Hematopoietic multipotent progenitor cell treated with erythropoietin and hydrocortisone succinate and interleukin-3 and kit ligand, for 4 days (in vitro differentiated cells): Measurements from ENCODE around the gene PLAAT3.
"Not testable (repeated sequence)": the region's sequence is repeated elsewhere in the genome, so short reads cannot be mapped to it uniquely, and the experiment has no call there.

Source experiments
- DNase-seq: peaks from one replicate; pipeline ENCODE4 v3.0.0-alpha.2; 2015

The PLAAT3 gene

DNA sequence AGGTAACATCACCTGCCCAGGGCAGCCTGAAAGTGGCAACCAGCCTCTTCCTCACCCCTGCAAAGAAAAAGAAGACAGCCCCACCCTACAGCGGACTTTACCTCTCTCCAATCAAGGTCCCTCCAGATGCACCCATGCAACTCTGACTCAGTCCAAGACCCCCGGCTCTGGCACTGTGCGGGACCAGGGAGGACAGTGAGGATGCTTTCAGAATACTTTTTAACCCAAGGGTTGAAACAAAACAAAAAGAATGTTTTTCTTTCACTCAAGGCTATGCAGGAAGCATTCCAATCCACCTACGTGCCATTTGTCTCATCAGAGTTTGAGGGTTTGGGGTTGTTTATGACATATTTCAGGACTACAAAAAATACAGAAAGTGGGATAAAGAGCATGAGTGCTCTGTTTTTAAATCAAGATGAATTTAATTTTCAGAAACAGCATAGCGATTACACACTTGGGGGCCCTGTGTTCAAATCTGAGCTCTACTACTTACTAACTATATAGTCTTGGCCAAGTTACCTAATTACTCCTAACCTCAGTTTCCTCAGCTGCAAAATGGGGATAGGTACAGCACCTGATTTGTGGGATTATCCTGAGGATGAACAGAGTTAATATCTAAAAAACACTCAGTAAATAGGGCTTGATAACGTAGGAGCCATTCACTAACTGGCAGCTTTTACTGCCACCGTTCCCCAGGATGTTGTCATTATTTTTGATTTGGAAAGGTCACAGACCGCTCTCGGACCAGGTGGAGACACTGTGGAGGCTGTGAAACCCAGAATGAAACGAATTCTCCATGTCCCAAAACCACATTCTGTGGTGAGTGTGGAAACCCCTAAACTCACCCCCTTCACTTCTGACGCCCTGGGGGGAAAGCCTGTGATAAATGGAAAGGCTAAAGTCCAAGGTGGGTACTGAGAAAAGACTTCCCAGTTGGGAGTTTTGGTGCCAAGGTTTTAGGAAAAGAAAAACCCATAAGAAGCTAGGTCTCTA is 5.6 kb downstream of the PLAAT3 start:
- no peak for DNase-seq

DNA sequence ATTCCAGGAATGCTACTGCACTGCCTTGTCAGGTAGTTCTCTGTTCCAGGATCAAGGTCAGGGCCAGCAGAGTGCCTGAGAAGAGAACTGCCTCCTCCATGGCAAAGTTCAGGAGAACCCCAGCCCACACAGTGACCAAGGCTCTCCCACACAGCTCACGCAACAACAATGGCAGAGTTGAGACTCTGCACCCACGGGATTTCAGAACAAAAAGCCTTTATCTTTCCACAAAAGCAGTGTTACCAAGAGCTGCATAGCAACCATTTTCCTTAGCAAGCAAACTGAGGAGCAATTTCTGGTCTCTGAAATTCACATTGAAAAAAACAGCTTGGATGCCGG is 11.1 kb downstream of the PLAAT3 start:
- DNase-seq, result no peak

DNA sequence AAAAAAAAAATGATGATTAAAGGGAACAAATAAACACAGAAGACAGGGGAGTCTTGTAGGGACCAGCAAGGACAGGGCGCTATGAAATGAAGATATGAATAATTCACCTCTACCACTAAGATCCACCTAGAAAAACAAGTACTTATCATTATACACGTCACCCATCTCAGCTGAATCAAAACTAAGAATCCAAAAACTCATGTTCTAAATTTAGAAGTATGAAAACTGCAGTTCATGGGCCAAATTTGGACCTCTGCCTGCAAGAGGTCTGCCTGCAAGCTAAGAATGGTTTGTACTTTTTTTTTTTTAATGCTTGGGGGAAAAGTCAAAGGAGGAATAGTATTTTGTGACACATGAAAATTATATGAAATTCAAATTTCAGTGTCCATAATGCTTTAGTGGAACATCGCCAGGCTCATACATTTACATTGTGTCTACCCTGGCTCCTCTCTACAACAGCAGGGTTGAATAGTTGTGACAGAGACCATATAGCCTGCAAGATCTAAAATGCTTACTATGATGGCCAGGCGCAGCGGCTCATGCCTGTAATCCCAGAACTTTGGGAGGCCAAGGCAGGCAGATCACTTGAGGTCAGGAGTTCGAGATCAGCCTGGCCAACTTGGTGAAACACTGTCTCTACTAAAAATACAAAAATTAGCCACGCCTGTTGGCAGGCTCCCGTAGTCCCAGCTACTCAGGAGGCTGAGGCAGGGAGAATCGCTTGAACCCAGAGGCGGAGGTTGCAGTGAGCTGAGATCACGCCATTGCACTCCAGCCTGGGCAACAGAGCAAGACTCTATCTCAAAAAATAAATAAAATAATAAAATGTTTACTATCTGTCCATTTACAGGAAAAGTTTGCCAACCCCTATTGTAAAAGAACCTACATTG is 11.7 kb downstream of the PLAAT3 start:
- not testable (repeated sequence) for DNase-seq

DNA sequence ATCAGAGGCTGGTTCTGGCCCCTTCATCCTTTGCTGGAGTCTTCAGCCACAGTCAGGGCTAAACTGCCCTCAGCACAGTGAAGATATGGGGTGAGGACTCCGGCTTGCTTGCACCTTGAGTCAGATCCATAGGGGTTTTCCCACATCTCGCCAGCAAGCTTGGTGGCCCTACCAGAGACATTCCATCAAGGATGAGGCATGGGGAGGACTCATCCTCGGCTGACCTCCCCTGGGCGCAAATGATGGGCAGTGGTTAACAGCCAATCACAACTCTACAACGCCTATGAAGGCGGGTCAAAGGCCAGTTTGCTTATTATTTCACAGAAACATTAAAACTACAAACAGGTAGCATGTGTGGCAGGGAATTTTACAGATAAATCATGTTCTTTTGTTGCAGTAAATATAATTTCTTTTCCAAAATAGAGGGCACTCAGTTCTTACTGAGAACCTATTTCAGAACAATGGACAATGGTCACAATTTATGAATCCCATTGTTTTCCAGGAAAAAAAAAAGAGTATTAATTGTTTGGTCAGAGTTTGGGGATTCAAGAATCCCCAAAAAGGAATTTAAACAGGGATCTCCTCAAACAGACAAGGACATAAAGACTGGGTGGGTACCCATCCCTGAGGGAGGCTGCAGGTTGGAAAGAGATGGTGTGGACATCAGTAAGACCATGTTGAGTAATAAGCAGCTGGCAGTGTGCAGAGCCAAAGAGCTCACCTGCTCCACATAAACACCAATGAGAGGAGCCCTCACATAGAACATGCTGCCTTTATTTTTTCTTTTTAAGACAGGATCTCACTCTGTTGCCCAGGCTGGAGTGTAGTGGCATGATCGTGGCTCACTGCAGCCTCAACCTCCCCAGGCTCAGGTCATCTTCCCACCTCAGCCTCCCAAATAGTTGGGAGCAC is 14.8 kb downstream of the PLAAT3 start:
- no peak for DNase-seq

DNA sequence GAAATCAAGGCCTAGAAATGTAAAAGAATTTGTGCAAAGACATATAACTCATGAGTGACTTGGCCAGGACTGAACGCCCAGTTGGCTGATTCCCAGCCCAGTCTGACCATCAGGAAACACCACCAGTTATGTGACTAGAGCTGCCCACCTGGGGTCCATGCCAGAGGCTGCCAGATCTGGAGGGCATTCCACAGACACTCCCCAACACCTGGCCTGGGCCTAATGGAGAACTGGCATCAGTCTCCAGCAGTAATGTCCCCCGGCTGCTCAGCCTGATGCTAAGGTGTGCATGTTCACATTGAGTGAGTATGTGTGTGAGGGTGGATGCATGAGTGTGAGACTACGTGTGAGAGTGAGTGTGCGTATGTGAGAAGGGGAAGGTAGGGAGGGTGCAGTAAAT is 15.7 kb downstream of the PLAAT3 start:
- DNase-seq, result no peak

DNA sequence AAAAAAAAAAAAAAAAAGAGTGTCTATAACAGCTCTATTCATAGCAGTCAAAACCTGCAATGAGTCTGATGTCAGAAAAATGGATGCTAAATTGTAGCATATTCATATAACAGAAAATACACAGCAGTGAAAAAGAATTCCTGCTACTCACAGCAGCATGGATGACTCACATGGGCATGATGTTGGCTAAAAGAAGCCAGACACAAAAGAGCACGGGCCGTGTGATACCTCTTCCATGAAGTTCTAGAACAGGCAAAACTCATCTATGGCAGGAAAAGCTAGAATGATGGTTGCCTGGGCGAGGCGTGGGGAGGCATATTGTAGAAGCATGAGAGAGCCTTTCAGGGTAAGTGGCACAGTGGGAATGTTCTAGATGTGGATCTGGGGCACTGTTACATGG is 18.9 kb downstream of the PLAAT3 start:
- no peak for DNase-seq

DNA sequence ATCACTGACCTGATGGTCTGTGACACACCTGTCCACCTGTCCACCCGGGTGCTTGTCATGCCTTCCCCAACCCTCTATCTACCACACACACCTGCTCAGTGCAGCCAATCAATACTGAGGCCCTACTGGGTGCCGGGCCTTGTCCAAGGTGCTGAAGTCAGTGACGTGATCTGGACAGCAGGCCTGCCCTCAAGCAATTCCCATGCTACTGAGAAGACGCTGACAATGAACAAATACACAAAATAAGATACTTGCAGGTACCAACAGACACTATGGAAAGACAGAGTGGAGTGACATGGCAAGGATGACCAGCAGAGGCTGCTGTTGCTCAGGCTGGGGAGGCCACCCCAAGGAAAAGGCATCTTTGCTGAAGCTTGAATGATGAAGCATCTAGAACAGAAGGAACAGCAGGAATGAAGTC is 21.2 kb downstream of the PLAAT3 start:
- DNase-seq, result peak; percentile 52

DNA sequence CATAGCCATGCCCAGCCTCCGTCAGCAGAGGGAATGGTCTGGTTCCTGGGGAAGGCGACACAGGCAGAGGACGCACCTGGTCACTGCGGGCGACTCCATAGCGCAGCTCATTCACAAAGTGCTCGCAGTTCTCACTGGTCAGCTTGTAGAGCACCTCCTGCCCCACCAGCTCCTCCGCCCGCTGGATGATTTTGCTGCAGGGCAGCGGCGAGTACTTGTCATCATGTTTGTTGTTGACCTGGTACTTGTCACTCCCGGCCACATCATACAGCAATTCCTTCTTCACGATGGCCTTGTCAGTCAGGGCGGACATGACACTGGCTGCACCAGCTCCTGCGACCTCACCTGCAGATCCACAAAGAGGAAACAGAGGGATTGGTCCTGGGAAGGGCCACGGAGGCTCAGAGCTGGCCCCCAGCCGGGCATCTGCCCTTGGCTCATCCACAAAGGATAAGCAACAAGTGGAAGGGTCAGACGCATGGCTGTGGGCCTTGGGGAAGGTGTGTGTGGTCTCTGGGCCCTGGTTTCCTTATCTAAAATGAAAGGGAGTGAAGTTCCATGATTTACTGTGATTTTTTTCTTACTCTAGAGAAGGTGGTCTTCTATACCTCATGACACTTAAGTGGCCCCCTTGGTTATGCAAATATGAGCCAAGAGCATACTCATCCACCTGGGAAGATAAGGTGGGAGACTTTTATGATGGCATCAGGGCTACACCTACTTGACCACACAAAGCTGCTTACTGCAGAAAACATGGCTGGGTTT is 24.0 kb downstream of the PLAAT3 start:
- DNase-seq, result no peak

DNA sequence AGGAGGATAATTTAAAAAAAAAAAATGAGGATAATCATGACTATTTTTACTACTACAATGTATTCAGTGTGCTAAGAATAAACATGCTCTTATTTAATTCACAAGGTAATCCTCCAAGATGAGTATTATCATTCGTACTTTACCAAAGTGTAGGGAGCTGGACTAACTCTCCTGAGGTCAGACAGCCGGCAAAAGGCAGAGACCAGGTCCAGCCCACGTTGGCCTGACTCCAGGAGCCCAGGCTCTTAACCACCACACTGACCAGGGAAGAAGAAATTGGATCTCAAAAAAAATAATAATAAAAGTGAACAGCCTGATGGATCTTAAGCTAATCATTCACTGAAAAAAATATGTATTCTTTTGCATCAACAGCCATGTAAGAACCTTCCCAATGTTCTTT is 25.2 kb downstream of the PLAAT3 start:
- no peak for DNase-seq

DNA sequence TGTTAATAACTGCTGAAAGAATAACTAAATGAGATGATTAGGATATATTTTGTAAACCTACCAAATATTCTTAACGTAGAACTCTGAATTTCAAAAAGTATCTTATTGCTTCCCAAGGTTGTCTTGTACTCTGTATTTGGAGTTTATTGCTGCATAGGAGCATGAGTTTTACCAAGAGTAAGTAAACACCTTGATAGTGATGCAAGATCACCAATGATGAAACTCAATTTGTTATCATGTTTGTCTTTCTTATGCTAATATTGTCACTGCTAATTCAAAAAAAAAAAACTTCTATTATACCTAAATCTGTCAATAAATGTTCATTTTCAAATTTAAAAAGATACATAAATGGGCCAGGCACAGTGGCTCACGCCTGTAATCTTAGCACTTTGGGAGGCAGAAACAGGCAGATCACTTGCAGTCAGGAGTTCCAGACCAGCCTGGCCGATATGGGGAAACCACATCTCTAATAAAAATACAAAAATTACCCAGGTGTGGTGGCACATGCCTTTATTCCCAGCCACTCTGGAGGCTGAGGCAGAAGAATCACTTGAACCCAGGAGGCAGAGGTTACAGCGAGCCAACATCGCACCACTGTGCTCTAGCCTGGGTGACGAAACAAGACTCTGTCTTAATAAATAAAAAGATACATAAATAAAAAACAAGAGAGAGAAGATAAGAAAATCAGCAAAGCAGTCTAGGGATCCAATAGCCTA is 27.6 kb downstream of the PLAAT3 start:
- DNase-seq, result no peak

DNA sequence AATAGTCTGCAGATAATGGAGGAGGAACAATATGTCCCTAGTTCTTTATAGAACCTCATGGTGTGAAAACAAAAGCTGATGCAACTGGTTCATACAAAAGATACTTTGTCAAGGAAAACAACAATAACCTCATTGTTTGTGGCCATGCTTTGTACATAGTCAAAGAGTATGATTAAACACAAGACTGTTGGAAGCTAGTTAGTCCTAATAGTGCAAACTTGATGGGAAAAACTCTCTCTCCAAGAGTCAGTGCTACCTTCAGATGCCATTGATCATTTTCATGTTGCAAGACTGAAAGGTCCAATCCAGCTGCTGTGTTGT is 30.9 kb downstream of the PLAAT3 start:
- DNase-seq, result no peak

DNA sequence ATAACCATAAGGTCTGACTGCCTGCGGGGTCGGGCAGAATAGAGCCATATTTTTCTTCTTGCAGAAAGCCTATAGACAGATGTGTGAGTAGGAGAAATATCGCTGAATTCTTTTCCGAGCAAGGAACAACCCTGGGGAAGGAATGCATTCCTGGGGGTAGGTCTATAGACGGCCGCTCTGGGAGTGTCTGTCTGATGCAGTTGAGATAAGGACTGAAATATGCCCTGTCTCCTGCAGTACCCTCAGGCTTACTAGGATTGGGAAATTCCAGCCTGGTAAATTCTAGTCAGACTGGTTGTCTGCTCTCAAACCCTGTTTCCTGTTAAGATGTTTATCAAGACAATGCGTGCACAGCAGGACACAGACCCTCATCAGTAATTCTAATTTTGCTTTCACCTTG is 33.0 kb downstream of the PLAAT3 start:
- not testable (repeated sequence) for DNase-seq

DNA sequence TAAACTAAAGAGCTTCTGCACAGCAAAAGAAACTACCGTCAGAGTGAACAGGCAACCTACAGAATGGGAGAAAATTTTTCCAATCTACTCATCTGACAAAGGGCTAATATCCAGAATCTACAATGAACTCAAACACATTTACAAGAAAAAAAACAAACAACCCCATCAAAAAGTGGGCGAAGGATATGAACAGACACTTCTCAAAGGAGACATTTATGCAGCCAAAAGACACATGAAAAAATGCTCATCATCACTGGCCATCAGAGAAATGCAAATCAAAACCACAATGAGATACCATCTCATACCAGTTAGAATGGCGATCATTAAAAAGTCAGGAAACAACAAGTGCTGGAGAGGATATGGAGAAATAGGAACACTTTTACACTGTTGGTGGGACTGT is 35.4 kb downstream of the PLAAT3 start:
- DNase-seq, result not testable (repeated sequence)

DNA sequence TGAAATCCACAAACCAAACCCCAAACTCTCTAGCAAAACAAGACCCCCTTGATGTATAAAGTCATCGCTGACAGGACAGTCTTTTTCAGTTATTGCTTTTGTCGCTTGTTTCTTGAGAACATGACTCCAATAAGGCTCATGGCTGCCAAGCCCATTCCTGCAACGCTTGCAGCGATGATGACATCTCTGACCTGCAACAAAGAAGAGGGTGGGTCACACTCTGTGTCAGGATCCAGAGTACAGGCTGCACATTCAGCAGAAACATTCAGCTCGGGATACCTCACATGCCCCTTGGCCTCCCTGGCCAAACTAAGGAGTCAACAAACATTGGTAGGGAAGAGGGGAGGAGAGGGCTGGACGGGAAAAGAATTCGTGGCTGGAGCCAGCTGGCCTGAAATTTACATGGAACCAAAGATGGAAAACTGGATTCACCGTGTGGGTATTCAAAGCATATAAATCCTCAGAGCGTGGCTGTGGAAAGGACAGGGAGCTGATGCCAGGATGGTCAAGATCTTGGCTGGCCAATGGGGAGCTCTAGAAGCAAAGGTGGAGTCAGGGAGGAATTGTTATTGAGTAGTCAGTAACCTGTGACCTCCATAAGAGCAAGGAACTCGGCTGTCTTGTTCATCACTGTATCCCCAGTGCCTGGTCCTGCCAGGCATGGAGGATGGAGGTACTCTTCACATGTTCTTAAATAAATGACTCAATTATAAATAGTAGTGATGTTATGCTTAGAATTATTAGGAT is 39.2 kb downstream of the PLAAT3 start:
- DNase-seq, result no peak

DNA sequence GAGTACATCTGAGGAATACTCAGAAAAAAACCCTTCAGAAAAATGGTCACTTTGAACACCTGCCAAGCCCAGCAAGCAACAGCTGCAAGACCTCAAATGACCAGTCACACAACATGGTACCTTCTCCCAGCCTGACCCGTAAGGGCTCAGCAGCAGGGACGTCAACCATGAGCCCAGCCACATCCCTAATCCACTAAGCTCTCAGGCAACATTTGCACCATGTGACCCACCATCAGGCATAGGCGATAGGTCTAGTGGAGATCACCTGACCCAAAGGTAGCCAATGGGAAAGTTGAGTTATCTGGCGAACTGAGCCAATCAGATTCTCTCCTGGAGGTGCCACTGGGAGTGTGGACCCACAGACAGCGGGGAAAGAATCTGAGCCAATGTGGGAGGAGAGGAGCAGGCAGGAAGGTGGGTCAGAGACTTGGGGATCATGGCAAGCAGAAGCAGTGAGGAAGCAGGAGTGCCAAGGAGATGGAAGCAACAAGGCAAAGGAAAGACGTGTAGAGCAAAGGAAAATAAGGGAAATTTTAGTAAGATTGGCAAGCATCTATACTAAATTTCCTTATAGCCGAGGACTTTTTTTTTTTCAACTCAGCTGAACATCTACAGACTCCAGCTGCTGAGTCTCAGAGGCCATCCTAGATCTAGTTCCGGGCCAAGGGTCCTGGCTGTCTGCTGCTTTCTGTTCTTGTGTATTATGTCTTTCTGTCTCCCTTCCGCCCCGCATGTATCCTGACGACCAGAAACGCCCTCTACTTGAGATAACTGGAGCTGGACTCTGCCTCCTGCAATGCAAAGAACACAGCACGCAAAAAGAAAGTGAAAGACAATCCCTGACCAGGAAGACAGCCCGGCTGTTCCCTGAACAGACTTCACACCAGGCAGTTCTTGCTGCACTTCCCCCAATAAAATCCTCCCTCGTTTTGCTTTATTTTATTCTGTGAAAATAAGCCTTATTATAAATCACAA is 40.1 kb downstream of the PLAAT3 start:
- DNase-seq, result peak; percentile 93

DNA sequence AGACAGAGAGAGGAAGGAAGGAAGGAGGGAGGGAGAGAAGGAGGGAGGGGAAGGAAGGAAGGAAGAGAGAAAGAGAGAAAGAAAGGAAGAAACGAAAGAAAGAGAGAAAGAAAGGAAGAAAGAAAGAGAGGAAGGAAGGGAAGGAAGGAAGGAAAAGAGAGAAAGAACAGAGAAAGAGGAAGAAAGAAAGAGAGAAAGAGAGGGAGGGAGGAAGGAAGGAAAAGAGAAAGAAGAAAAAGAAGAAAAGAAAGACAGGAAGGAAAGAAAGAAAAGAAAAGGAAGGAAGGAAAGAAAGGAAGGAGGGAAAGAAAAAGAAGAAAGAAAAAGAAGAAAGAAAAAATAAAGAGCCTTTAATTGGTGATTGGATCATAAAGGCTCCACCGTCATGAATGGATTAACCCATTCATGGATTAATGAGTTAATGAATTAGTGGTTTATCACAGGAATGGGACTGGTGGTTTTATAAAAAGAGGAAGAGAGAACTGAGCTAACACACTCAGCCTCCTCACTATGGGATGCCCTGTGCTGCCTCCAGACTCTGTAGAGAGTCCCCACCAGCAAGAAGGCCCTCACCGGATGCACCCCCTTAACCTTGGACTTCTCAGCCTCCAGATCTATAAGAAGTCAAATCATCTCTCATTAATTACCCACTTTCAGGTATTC is 42.1 kb downstream of the PLAAT3 start:
- peak; percentile 57 for DNase-seq

DNA sequence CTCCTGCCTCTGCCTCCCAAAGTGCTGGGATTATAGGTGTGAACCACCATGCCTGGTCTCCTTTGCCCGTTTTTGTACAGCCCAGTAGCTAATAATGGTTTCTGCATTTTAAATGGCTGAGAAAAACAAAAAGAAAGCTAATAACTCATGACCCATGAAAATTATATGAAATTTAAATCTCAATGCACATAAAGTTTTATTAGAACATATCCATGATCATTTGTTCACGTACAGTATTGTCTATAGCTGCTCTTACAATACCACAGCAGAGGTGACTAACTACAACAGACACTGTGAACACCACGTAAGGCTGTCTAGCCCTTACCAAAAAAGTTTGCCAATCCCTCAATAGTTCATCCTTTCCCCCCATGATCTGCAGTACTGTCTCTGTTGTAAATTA is 44.7 kb downstream of the PLAAT3 start:
- DNase-seq, result no peak

DNA sequence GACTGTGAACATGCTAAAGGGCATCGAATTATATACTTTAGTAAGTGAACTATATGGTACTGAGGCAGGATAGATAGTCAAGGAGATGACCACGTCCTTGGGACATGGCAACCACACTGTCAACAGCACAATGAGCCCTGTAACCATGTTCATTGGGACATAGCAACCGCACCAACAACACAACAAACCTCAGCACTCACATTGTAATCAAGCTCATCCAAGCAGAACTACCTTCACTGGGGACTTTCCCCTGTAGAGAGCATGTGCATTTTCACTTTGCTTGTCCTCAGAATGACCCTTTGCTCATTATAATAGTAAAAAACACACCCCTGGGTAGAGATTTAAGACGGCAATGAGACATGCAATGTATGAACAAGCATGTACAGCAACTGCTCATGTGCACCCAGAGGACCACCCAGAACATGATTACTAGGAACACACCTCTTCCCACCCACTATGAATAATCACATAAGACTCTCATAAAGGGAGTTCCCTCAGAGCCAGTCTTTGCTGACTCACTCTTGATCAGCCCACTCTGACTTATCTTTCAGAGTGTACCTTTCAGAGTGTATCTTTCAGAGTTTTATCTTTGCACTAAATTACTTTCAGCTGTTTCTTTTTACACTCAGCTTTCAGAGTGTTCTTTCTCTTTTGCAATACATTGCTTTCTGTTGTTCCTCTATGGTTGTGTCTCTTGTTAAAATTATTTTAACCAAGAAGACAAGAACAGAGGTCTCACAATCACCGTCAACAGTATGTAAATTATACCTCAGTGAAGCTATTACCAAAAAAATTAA is 47.0 kb downstream of the PLAAT3 start:
- DNase-seq, result peak; percentile 88
